HT-29 (cell line): ENCODE results near the gene PTGIR. TPM values are rescaled to one million over a fixed set of nuclear protein-coding genes. Genes with fewer than 3 reads are reported as not detected.

Source experiments
- DNase-seq: peaks from one replicate; pipeline ENCODE4 v3.0.0-alpha.2; 2015; ENCODE audit warnings: low spot score
- total RNA-seq: library from RNA; depleted of rRNA; stranded (reverse); fragments of >200 nt; shearing (Covaris generic); gene quantifications from 2 replicates; pipeline ENCODE4 v1.2.3, GENCODE V29; 2014; rRNA removed

The PTGIR gene
- total RNA-seq: 0.26 TPM in 1 of 2 replicates, not detected in the other

GRCh38 chr19:46624958-46625661 is at the start of gene PTGIR:
Gene PTGIR (minus strand): TSS chr19:46625089. CDS start chr19:46624225, 864 bp downstream.
- peak; percentile 48 for DNase-seq

- no peak for DNase-seq
Measured at GRCh38 chr19:46670813-46671212, 45.9 kb upstream of the PTGIR start.

- no peak for DNase-seq
Measured at GRCh38 chr19:46668662-46669061, 43.8 kb upstream of the PTGIR start.

- DNase-seq: no peak
Measured at GRCh38 chr19:46665072-46665471, 40.2 kb upstream of the PTGIR start.

GRCh38 chr19:46661735-46662592 is 37.1 kb upstream of the PTGIR start:
- DNase-seq: peak; percentile 95

GRCh38 chr19:46661020-46661731 is 36.3 kb upstream of the PTGIR start, which contains the start of gene DACT3:
Gene DACT3 (minus strand): TSS chr19:46661182. CDS start chr19:46661064, 118 bp downstream.
- DNase-seq: peak; percentile 100

GRCh38 chr19:46660551-46661019 is 35.7 kb upstream of the PTGIR start:
- no peak for DNase-seq

- no peak for DNase-seq
Measured at GRCh38 chr19:46660008-46660517, 35.2 kb upstream of the PTGIR start.

GRCh38 chr19:46659151-46660007 is 34.5 kb upstream of the PTGIR start:
- no peak for DNase-seq

- DNase-seq: no peak
Measured at GRCh38 chr19:46656541-46656940, 31.7 kb upstream of the PTGIR start.

- DNase-seq: no peak
Measured at GRCh38 chr19:46654621-46655152, 29.8 kb upstream of the PTGIR start.

GRCh38 chr19:46650445-46650844 is 25.6 kb upstream of the PTGIR start:
- DNase-seq: no peak

- no peak for DNase-seq
Measured at GRCh38 chr19:46648961-46649960, 24.4 kb upstream of the PTGIR start.

GRCh38 chr19:46648060-46648960 is 23.4 kb upstream of the PTGIR start:
- DNase-seq: no peak

GRCh38 chr19:46646402-46646801 is 21.5 kb upstream of the PTGIR start:
- no peak for DNase-seq

- DNase-seq: no peak
Measured at GRCh38 chr19:46644720-46645119, 19.8 kb upstream of the PTGIR start.

- no peak for DNase-seq
Measured at GRCh38 chr19:46640656-46641055, 15.8 kb upstream of the PTGIR start.
